ENCODE data around the gene ZFAND3. TPM values are rescaled to one million over a fixed set of nuclear protein-coding genes. Genes with fewer than 3 reads are reported as not detected.

Gene ZFAND3
- total and polyA plus RNA-seq, 12 donors = 21.4 to 163 (median 46.3) TPM

DNA sequence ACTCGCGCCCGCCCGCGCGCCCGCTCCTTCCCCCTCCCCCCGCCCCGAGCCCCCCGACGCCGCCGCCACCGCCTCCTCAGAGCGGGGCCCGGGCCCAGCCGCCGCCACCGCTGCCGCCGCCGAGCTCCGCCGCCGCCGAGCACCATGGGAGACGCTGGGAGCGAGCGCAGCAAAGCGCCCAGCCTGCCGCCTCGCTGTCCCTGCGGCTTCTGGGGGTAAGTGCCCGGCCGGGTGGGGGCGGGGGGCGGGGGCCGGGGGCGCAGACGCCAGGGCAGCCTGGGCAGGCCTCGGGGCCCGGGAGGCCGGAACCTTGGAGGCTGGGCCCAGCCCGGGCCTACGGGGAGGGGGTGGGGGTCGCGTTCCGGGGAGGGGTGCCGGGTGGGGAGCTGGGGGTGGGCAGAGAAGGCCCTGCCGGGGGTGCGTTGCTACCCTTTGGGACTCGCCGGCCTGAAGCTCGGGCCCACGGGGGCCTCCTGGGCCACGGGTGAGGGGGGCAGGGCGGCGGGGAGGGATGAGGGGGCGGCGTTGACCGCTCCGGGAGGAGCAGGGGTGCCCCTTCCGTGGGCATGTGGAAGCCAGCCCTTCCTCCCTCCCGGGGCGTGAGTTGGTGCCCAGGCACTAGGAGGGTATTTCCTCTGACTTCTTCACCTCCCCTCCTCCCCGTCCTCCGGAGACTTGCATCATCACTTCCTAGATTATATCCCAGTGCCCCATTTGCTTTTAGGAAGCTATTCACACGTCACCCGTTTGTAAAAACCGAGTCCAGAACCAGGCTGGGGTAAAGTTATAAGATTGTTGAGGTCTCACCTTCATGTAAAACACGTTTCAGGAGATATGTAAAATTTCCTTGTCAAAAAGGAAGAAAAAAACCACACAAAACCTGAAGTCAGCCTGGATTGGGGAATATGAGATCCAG is 533 bp downstream of the ZFAND3 start:
- H3K9me3 ChIP-seq (replicated peaks in 1 of 3) = no peaks in the 10 kb centered on the region
- H3K36me3 ChIP-seq (replicated peaks in 1 of 2) = no peaks in the 10 kb centered on the region
- H3K4me3 ChIP-seq = peak overlapping the region in 3 of 4 donors; percentile 22 to 97 (median 86)
- DNase-seq = peak; percentile 60 to 81 (median 66)
- H3K27ac ChIP-seq = peak overlapping the region; percentile 3 to 100 (median 97)
- intact Hi-C loops (cut with DNase I) = loop anchor here (2.0 to 10.0 kb wide), 2 partner anchors 29 to 125 kb away; no protein-coding TSS in a partner anchor
- no peak for TF ChIP-seq POLR2A (IDR thresholded peaks at IDR 0.05)
- TF ChIP-seq, protein P1, sequence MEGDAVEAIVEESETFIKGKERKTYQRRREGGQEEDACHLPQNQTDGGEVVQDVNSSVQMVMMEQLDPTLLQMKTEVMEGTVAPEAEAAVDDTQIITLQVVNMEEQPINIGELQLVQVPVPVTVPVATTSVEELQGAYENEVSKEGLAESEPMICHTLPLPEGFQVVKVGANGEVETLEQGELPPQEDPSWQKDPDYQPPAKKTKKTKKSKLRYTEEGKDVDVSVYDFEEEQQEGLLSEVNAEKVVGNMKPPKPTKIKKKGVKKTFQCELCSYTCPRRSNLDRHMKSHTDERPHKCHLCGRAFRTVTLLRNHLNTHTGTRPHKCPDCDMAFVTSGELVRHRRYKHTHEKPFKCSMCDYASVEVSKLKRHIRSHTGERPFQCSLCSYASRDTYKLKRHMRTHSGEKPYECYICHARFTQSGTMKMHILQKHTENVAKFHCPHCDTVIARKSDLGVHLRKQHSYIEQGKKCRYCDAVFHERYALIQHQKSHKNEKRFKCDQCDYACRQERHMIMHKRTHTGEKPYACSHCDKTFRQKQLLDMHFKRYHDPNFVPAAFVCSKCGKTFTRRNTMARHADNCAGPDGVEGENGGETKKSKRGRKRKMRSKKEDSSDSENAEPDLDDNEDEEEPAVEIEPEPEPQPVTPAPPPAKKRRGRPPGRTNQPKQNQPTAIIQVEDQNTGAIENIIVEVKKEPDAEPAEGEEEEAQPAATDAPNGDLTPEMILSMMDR (IDR thresholded peaks at IDR 0.05) = no peak
- no peaks in the 10 kb centered on the region for H3K27me3 ChIP-seq
- peaks cover 24 to 55% of the 10 kb centered on the region in 2 donors for H3K4me1 ChIP-seq (replicated peaks in 1 of 2)
- 0 to 5% (median 1%) methylated on average over 8 to 70 of the region's 71 CpGs for WGBS, 4 donors

DNA sequence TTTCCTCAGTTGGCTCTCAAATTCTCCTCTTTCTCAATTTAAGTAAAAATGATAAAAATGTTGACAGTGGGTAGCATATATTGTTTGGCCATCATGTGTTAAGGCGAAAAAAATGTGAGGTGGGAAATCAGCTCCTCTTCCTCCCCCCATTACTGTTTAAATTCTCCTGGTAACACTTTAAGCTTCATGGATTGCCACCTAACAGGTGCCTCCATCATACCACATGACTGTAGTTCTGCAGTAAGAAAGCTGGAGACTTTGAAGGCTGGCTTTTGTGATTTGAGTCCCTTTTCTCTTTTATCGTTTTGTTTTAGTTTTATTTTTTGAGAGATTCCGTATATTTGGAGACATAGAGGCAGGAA is 1.2 kb downstream of the ZFAND3 start:
- TF ChIP-seq POLR2A (IDR thresholded peaks at IDR 0.05) = no peak
- TF ChIP-seq, protein P1 (IDR thresholded peaks at IDR 0.05) = no peak
- peak overlapping the region in 2 of 4 donors; percentile 86 to 97 for H3K4me3 ChIP-seq
- H3K27me3 ChIP-seq = no peaks in the 10 kb centered on the region
- no peak for DNase-seq
- no peaks in the 10 kb centered on the region for H3K9me3 ChIP-seq (replicated peaks in 1 of 3)
- H3K27ac ChIP-seq = peak overlapping the region; percentile 3 to 100 (median 97)
- 44 to 58% (median 51%) methylated on average over 3 of the region's 3 CpGs for WGBS, 4 donors
- intact Hi-C loops (cut with DNase I) = loop anchor here in 1 of 2 donors (10.0 kb wide), 1 partner anchor 124 kb away; no protein-coding TSS in a partner anchor
- H3K4me1 ChIP-seq (replicated peaks in 1 of 2) = peaks cover 26 to 61% of the 10 kb centered on the region in 2 donors
- no peaks in the 10 kb centered on the region for H3K36me3 ChIP-seq (replicated peaks in 1 of 2)

- no peak for DNase-seq
- peaks cover 34 to 69% of the 10 kb centered on the region in 2 donors for H3K4me1 ChIP-seq (replicated peaks in 1 of 2)
- intact Hi-C loops (cut with DNase I) = loop anchor here in 1 of 2 donors (10.0 kb wide), 1 partner anchor 123 kb away; no protein-coding TSS in a partner anchor
- no peaks in the 10 kb centered on the region for H3K36me3 ChIP-seq (replicated peaks in 1 of 2)
- WGBS, 4 donors = 71 to 85% (median 76%) methylated on average over 7 of the region's 7 CpGs
- TF ChIP-seq, protein P1 (IDR thresholded peaks at IDR 0.05) = no peak
- TF ChIP-seq POLR2A (IDR thresholded peaks at IDR 0.05) = no peak
- no peak overlapping the region for H3K4me3 ChIP-seq
- no peaks in the 10 kb centered on the region for H3K27me3 ChIP-seq
- no peak overlapping the region for H3K27ac ChIP-seq
- no peaks in the 10 kb centered on the region for H3K9me3 ChIP-seq (replicated peaks in 1 of 3)
These were observed 1.9 kb downstream of the ZFAND3 start for GRCh38 chr6:37821446-37821845.

GRCh38 chr6:37822851-37823682 is 3.5 kb downstream of the ZFAND3 start:
- Histone ChIP-seq H3K4me1 (replicated peaks in 1 of 2) (peaks cover 42 to 78% of the 10 kb centered on the region in 2 donors), H3K27ac (no peak overlapping the region)

More at GRCh38 chr6:37822851-37823682, 3.5 kb downstream of the ZFAND3 start:
- H3K36me3 ChIP-seq (replicated peaks in 1 of 2) = no peaks in the 10 kb centered on the region
- DNase-seq = no peak
- no peak overlapping the region for H3K4me3 ChIP-seq
- WGBS, 4 donors = 53 to 65% (median 61%) methylated on average over 12 of the region's 12 CpGs
- TF ChIP-seq, protein P1 (IDR thresholded peaks at IDR 0.05) = no peak
- no peak for TF ChIP-seq POLR2A (IDR thresholded peaks at IDR 0.05)
- no peaks in the 10 kb centered on the region for H3K27me3 ChIP-seq
- intact Hi-C loops (cut with DNase I) = loop anchor here in 1 of 2 donors (10.0 kb wide), 1 partner anchor 122 kb away; no protein-coding TSS in a partner anchor
- no peaks in the 10 kb centered on the region for H3K9me3 ChIP-seq (replicated peaks in 1 of 3)

Measured in adrenal gland (tissue), 12 donors.